GM18868 (cell line): ENCODE measurements around the gene FOXP1.
"Not testable (repeated sequence)": the region's sequence is repeated elsewhere in the genome, so short reads cannot be mapped to it uniquely, and the experiment has no call there.

Source experiments
- ATAC-seq: cut with Tn5 transposase; IDR thresholded peaks from one replicate; pipeline ENCODE4 v1.9.1; 2021; ENCODE audit warnings: mild to moderate bottlenecking, moderate library complexity; ENCODE audit not compliant: unreplicated experiment

The FOXP1 gene

DNA sequence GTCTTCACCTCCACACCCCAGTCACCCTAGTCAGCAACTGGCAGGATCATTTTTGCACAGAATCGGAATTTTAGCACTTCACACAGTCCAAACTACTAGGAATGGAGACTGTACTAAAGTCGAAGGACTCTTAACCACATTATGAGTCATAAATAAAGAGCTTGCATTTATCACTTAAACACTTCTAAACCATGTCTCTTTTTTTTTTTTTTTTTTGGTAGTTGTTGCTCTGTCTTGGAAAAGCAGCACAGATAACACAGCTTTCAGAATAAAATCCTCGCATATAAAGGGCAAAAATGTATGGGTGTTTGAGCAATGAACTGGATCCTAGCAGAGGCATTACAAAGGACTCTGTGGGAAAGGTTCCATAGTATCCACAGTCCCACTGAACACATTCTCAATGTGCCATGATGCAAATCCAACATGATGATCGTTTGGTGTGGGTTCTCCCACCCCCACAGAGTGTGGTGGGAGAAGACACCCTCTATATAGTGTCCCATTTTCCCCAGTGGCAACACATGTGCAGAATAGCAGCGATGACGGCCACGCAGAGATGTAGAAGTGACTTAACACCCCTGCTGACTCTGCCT lies 47.1 kb downstream of the FOXP1 start:
- ATAC-seq = no peak

DNA sequence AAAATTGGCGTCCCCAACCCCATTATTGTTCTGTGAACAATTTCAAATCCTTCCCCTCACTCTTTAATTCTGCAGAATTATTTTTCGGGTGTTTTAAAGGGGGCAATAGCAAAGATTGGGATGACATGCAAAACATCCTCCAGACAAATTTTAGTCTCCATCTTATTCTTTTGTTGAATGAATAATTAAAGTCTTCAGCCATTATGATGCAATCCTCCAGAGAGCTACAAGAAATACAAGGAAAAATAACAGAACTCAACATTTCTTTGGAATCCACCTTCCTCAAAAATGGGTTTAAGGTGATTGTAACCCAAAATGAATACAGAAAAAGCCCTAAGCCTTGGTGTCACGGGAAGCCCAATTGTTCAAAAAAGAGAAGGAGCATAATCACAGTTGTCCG lies 49.9 kb downstream of the FOXP1 start:
- ATAC-seq = no peak

- no peak for ATAC-seq
Observed at GRCh38 chr3:71532639-71533395, 50.7 kb downstream of the FOXP1 start.

- ATAC-seq = no peak
Observed at GRCh38 chr3:71530903-71531530, 52.5 kb downstream of the FOXP1 start.

DNA sequence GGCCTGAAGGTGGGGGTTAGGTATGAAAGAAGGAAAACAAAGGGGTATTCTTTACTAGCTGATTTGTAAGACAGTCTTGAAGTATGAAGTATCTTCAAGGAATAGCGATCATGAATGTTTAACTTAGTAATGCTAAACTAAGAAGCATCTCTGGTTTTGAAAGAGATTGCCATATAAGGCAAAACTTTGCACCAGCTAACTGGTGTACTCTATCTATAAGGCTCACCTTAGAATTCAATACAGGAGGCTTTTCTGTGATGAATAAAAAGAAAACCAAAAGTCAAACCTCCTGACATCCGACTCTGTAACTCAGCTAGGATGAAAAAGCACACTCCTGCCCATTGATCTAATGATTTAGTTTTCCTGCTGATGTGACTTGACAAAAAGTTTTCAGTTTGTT lies 54.7 kb downstream of the FOXP1 start:
- ATAC-seq = no peak

GRCh38 chr3:71526448-71526847 lies 57.1 kb downstream of the FOXP1 start:
- not testable (repeated sequence) for ATAC-seq

- ATAC-seq = no peak
Observed at GRCh38 chr3:71525391-71525790, 58.1 kb downstream of the FOXP1 start.

DNA sequence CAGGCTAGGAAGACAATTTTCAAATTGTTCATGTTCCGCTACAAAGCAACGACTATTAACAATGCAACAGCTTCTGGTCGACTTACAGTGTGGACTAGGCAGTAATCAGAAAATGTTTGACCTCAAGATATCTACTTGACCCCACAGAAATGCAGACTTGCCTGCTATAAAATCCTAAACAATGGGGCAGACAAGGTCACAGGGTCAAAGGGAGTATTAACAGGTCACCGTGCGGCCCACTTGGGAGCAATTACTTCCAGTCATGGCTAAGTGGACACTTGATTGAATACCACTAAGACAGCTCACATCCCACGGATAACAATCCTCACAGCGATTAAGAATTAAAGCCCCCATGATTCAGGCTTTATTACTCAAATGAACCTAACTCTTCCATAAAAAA lies 58.9 kb downstream of the FOXP1 start:
- no peak for ATAC-seq

- ATAC-seq = no peak
Observed at GRCh38 chr3:71523628-71524027, 59.9 kb downstream of the FOXP1 start.

DNA sequence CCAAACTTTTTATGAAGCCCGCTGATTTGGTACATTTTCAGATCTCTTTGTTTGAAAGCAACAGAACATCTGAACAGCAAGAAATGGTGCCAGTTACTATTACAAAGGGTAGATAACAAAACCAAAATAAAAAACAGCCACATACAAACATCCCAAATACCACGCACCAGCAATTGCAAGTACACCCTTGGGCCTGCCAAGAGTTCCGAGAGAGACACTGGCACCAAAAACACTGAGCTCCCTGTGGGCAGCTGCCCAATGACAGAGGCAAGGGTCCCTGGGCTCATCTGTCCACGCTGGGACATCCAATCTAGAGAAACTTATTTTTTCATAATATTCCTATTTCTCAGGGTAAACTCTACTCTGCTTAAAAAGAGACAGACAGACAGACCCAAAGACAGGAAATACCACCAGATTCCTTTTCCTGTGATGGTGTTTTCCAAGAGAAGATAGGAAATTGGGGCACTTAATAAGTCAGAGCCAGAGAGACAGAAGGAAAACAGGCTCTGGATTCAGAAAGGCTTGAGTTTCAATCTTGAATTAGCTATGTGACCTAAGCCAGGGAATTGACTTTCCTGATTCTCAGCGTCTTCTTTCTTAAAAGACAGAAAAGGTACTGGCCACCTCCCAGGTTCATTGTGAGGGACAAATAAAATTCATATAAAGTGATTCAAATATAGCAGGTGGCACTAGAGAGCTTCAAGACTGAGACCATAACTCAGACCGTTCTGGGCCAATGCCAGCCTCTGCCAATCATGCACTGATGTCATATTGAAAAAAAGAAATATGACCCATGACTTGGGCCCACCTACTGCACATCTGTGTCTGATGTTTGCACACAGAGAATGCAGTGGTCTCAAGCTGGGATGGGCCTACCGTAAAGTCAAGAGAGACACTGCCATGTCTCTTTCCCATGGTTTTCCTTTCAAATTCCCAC lies 61.3 kb downstream of the FOXP1 start:
- ATAC-seq = no peak

- ATAC-seq = no peak
Observed at GRCh38 chr3:71521021-71521352, 62.5 kb downstream of the FOXP1 start.

DNA sequence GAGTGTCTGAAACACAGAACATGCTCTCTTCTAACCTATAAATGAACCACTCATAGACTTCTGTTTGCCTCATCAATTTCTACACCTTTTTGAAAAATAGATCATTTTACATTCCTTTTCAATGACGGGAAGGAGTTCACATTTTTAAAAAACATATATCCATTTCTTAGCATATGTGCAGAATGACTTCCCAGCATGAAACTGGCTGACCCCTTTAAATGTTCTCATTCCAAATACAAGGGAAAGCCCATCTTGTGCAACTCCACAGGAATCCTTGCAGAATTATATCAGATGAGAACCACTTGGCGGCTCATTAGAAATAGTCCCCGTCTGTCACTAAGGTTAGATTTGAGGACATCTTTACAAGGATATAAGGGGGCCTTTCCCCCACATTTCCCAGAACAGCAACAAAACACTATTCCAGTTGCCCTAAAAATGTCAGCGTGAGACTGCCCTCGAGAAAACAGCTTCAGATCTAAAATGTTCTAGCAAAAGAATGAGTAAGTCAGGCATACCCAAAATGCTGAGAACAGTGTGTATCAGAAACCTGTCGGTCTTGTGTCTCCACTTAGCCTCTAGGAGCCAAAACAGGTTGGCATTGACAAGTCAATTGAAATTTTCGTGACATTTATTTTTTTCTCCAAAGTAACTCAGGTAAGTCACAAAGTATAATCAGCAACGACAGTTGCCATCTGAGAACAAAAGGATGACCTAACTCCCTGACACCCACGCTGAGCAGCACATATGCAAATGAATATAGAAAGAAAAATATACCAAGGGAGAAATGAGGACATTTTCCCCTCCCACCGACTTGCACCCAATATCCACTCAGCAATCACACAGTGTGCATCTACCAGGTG lies 63.1 kb downstream of the FOXP1 start:
- ATAC-seq = no peak

- ATAC-seq = no peak
Observed at GRCh38 chr3:71518089-71518488, 65.4 kb downstream of the FOXP1 start.

- ATAC-seq = no peak
Observed at GRCh38 chr3:71517271-71517791, 66.2 kb downstream of the FOXP1 start.

GRCh38 chr3:71515636-71516365 lies 67.7 kb downstream of the FOXP1 start:
- no peak for ATAC-seq

DNA sequence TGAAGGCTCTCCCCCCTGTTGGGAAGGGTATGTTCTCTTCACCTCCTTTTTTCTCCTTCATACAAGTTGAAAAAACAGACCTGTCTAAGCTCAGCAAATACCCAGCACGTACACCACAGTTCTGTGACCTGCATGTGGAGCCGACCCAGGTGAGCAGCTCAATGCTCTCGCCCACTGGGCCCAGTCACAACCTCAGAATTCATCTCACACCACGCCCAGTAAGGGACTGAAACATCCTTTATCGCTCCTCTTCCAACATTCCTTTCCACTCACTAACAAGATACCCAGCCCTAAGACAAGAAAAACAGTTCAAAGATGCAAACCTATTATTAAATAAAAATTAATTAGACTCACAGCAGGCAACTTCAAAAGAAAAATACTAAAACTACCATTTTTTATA lies 68.9 kb downstream of the FOXP1 start:
- ATAC-seq = no peak

DNA sequence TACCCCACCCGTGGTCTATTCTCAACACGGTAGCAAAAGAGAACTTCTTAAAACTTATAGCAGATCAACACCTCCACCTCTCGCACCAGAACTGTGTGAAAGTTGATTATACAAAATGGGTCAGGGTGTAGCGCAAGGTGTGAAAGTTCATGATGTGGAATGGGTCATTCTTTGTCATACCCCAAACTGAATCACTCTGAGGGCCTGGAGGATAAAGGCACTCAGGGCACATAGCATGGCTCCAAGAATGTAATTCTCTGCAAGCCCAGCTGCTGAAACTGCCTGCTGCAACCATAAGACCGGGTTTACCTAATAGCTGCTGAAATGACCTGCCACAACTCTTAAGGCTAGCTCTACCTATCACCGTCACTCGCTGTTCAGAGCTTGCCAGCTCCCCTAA lies 70.0 kb downstream of the FOXP1 start:
- no peak for ATAC-seq

GRCh38 chr3:71513081-71513480 lies 70.4 kb downstream of the FOXP1 start:
- no peak for ATAC-seq

- no peak for ATAC-seq
Observed at GRCh38 chr3:71512544-71512943, 71.0 kb downstream of the FOXP1 start.

GRCh38 chr3:71512000-71512399 lies 71.5 kb downstream of the FOXP1 start:
- peak; percentile 79 for ATAC-seq
